Measurements from ENCODE around the gene MAL.
"Not testable (repeated sequence)": the region's sequence is repeated elsewhere in the genome, so short reads cannot be mapped to it uniquely, and the experiment has no call there.

Gene MAL

GRCh38 chr2:95031076-95031725 lies 5.7 kb downstream of the MAL start:
- no peak for DNase-seq (ENCODE audit: insufficient read length, low spot score)
- FAIRE-seq, result no peak

GRCh38 chr2:95031726-95032116 lies 6.2 kb downstream of the MAL start:
- no peak for FAIRE-seq
- no peak for DNase-seq (ENCODE audit: insufficient read length, low spot score)

GRCh38 chr2:95032341-95032740 lies 6.8 kb downstream of the MAL start:
- no peak for DNase-seq (ENCODE audit: insufficient read length, low spot score)
- FAIRE-seq, result no peak

GRCh38 chr2:95032868-95033603 lies 7.5 kb downstream of the MAL start:
- DNase-seq (ENCODE audit: insufficient read length, low spot score) (no peak), FAIRE-seq (no peak)

- no peak for FAIRE-seq
These were observed 8.7 kb downstream of the MAL start for GRCh38 chr2:95034221-95034620.

GRCh38 chr2:95034818-95035217 lies 9.3 kb downstream of the MAL start:
- DNase-seq (ENCODE audit: insufficient read length, low spot score), result no peak
- no peak for FAIRE-seq

More at GRCh38 chr2:95034221-95034620, 8.7 kb downstream of the MAL start:
- DNase-seq (ENCODE audit: insufficient read length, low spot score), result no peak

- DNase-seq (ENCODE audit: insufficient read length, low spot score), result no peak
- no peak for FAIRE-seq
These were observed 11.3 kb downstream of the MAL start for GRCh38 chr2:95036596-95037383.

GRCh38 chr2:95037384-95037839 lies 11.9 kb downstream of the MAL start:
- DNase-seq (ENCODE audit: insufficient read length, low spot score), result no peak
- FAIRE-seq, result no peak

- not testable (repeated sequence) for FAIRE-seq; DNase-seq (ENCODE audit: insufficient read length, low spot score)
These were observed 12.5 kb downstream of the MAL start for GRCh38 chr2:95037841-95038585.

- no peak for DNase-seq (ENCODE audit: insufficient read length, low spot score)
- FAIRE-seq, result no peak
These were observed 13.3 kb downstream of the MAL start for GRCh38 chr2:95038635-95039298.

GRCh38 chr2:95039363-95039762 lies 13.9 kb downstream of the MAL start:
- DNase-seq (ENCODE audit: insufficient read length, low spot score) (no peak), FAIRE-seq (no peak)

- no peak for FAIRE-seq
- no peak for DNase-seq (ENCODE audit: insufficient read length, low spot score)
These were observed 14.5 kb downstream of the MAL start for GRCh38 chr2:95039978-95040377.

GRCh38 chr2:95040426-95040825 lies 14.9 kb downstream of the MAL start:
- no peak for FAIRE-seq
- no peak for DNase-seq (ENCODE audit: insufficient read length, low spot score)

GRCh38 chr2:95041060-95041823 lies 15.7 kb downstream of the MAL start:
- FAIRE-seq (no peak), DNase-seq (ENCODE audit: insufficient read length, low spot score) (no peak)

- no peak for DNase-seq (ENCODE audit: insufficient read length, low spot score)
- FAIRE-seq, result no peak
These were observed 16.4 kb downstream of the MAL start for GRCh38 chr2:95041824-95042442.

GRCh38 chr2:95042472-95043271 lies 17.2 kb downstream of the MAL start:
- FAIRE-seq, result no peak
- no peak for DNase-seq (ENCODE audit: insufficient read length, low spot score)

- DNase-seq (ENCODE audit: insufficient read length, low spot score), result no peak
- FAIRE-seq, result no peak
These were observed 18.0 kb downstream of the MAL start for GRCh38 chr2:95043300-95044093.

Data from GM19239 (cell line).